GM12873 (cell line): ENCODE results near the gene AP1M1.

Source experiments
- CTCF ChIP-seq: IDR thresholded peaks from 2 replicates; pipeline ENCODE4 v1.5.1; 2012; ENCODE audit warnings: low read depth, mild to moderate bottlenecking, moderate library complexity, low read length, control low read depth; ENCODE audit not compliant: insufficient read depth; ENCODE audit errors: missing control alignments

The AP1M1 gene

GRCh38 chr19:16188521-16188920 is 9.2 kb upstream of the AP1M1 start:
- TF ChIP-seq CTCF: no peak

- no peak for TF ChIP-seq CTCF
Observed at GRCh38 chr19:16190198-16190597, 7.5 kb upstream of the AP1M1 start.

GRCh38 chr19:16190736-16191135 is 7.0 kb upstream of the AP1M1 start:
- no peak for TF ChIP-seq CTCF

- TF ChIP-seq CTCF: no peak
Observed at GRCh38 chr19:16191216-16191908, 6.3 kb upstream of the AP1M1 start.

- TF ChIP-seq CTCF: no peak
Observed at GRCh38 chr19:16193466-16193865, 4.2 kb upstream of the AP1M1 start.

GRCh38 chr19:16197188-16197621 is 506 bp upstream of the AP1M1 start:
- TF ChIP-seq CTCF: no peak

- no peak for TF ChIP-seq CTCF
Observed at GRCh38 chr19:16198370-16198651, 600 bp downstream of the AP1M1 start.
